Mesenchymal stem cell (in vitro differentiated cells and primary cell): Measurements from ENCODE around the gene BCDIN3D.

Experiments
- DNase-seq: peaks from one replicate; pipeline ENCODE4 v3.0.0-alpha.2; 2013
- H2AFZ ChIP-seq: one replicate; pipeline ENCODE4 v1.6.1; 2013; ENCODE audit warnings: low read depth, mild to moderate bottlenecking, control low read depth, inconsistent platforms, low read length, moderate library complexity
- H2AK5ac ChIP-seq: 2 replicates; pipeline ENCODE4 v1.6.1; 2013; ENCODE audit warnings: low read length, moderate library complexity, mild to moderate bottlenecking, inconsistent platforms; ENCODE audit not compliant: severe bottlenecking
- H2BK120ac ChIP-seq: one replicate; pipeline ENCODE4 v1.6.1; 2013; ENCODE audit warnings: low read depth, mild to moderate bottlenecking, inconsistent platforms, low read length, moderate library complexity
- H2BK12ac ChIP-seq, 2 experiments: one replicate each; pipeline ENCODE4 v1.6.1; 2013; ENCODE audit warnings: inconsistent platforms in 2 of 2, low read length in 2 of 2, mild to moderate bottlenecking in 2 of 2, moderate library complexity in 2 of 2, control low read depth in 1 of 2
- H2BK15ac ChIP-seq: one replicate; pipeline ENCODE4 v1.6.1; 2013; ENCODE audit warnings: mild to moderate bottlenecking, low read depth, inconsistent platforms; ENCODE audit not compliant: poor library complexity, severe bottlenecking
- H2BK5ac ChIP-seq: 2 replicates; pipeline ENCODE4 v1.6.1; 2013; ENCODE audit warnings: low read depth, mild to moderate bottlenecking, low read length, control low read depth, inconsistent platforms; ENCODE audit not compliant: poor library complexity, severe bottlenecking
- H3K14ac ChIP-seq, 2 experiments: one replicate each; pipeline ENCODE4 v1.6.1; 2013; ENCODE audit warnings: inconsistent platforms in 2 of 2, low read length in 2 of 2, control low read depth in 1 of 2, mild to moderate bottlenecking in 1 of 2, moderate library complexity in 1 of 2
- H3K18ac ChIP-seq, 2 experiments: one replicate each; pipeline ENCODE4 v1.6.1; 2013; ENCODE audit warnings: inconsistent platforms in 2 of 2, low read length in 2 of 2, control low read depth in 1 of 2, low read depth in 1 of 2, mild to moderate bottlenecking in 1 of 2
- H3K23ac ChIP-seq, 2 experiments: one replicate each; pipeline ENCODE4 v1.6.1; 2013; ENCODE audit warnings: inconsistent platforms in 2 of 2, low read length in 2 of 2, mild to moderate bottlenecking in 2 of 2, moderate library complexity in 2 of 2, control low read depth in 1 of 2
- H3K27ac ChIP-seq: 2 replicates; pipeline ENCODE4 v1.5.1; 2013; ENCODE audit warnings: mild to moderate bottlenecking, moderate library complexity, low read length, control low read depth, inconsistent platforms; ENCODE audit not compliant: poor library complexity, severe bottlenecking
- H3K27me3 ChIP-seq, 2 experiments: 2 replicates each; pipeline versions ENCODE4 v1.6.1 to v1.7.0; 2013; ENCODE audit warnings: low read length in 2 of 2, mild to moderate bottlenecking in 2 of 2, moderate library complexity in 2 of 2, control low read depth in 1 of 2, inconsistent platforms in 1 of 2; ENCODE audit not compliant: control insufficient read depth in 1 of 2, insufficient read depth in 1 of 2
- H3K36me3 ChIP-seq, 2 experiments: 2 replicates each; pipeline versions ENCODE4 v1.6.1 to v1.7.0; 2013; ENCODE audit warnings: low read length in 2 of 2, control low read depth in 1 of 2, inconsistent platforms in 1 of 2, low read depth in 1 of 2, mild to moderate bottlenecking in 1 of 2; ENCODE audit not compliant: insufficient read depth in 2 of 2, control insufficient read depth in 1 of 2
- H3K4ac ChIP-seq, 2 experiments: one replicate each; pipeline ENCODE4 v1.6.1; 2013; ENCODE audit warnings: inconsistent platforms in 2 of 2, low read length in 2 of 2, mild to moderate bottlenecking in 2 of 2, moderate library complexity in 2 of 2, control low read depth in 1 of 2, low read depth in 1 of 2
- H3K4me1 ChIP-seq: 2 replicates; pipeline ENCODE4 v1.6.1; 2013; ENCODE audit warnings: low read depth, low read length, control low read depth; ENCODE audit not compliant: control insufficient read depth, insufficient read depth
- H3K4me2 ChIP-seq: 2 replicates; pipeline ENCODE4 v1.6.1; 2013; ENCODE audit warnings: low read length, mild to moderate bottlenecking, inconsistent platforms; ENCODE audit not compliant: poor library complexity, severe bottlenecking
- H3K4me3 ChIP-seq, 2 experiments: 2 replicates each; pipeline versions ENCODE4 v1.5.1 to v1.7.0; 2013; ENCODE audit warnings: low read length in 2 of 2, mild to moderate bottlenecking in 2 of 2, control low read depth in 1 of 2, low read depth in 1 of 2; ENCODE audit not compliant: insufficient read depth in 1 of 2
- H3K79me1 ChIP-seq: replicated peaks from 2 replicates; pipeline ENCODE4 v1.6.1; 2013; ENCODE audit warnings: mild to moderate bottlenecking, control low read depth, low read length, inconsistent platforms; ENCODE audit not compliant: poor library complexity, severe bottlenecking
- H3K9ac ChIP-seq: 2 replicates; pipeline ENCODE4 v1.7.0; 2013; ENCODE audit warnings: mild to moderate bottlenecking, low read length, moderate library complexity
- H3K9me3 ChIP-seq: 2 replicates; pipeline ENCODE4 v1.7.0; 2013; ENCODE audit warnings: mild to moderate bottlenecking, low read length; ENCODE audit not compliant: control insufficient read depth
- H4K8ac ChIP-seq: one replicate; pipeline ENCODE4 v1.6.1; 2013; ENCODE audit warnings: inconsistent platforms, mild to moderate bottlenecking, low read length, moderate library complexity
- H4K91ac ChIP-seq: one replicate; pipeline ENCODE4 v1.6.1; 2013; ENCODE audit warnings: mild to moderate bottlenecking, low read length, inconsistent platforms
- WGBS: methylation state at CpG from one replicate; pipeline ENCODE4 v1.1.7; 2013; ENCODE audit warnings: mixed read lengths; 5-methylcytosine and 5-hydroxymethylcytosine counted together

The BCDIN3D gene

DNA sequence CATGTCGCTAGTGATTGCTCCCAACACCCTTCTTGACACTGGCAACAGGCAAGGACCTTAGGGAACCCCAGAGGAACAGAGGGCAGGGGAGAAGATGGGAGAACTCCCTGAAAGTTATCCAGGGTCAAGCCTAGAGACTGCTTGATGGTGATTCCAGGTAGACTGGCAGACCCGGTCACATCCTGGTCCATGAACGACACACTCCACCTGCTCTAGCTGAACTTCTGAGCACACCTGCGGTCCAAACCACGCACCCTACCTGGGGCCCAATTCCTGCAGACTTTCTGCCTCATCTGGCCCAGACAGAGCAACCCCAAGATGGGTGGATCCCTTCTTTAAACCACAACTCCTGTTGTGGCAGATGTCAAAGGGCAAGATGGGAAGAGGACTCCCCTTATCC, 48.9 kb downstream of the BCDIN3D start:
- H3K36me3 ChIP-seq: peaks cover 88 to 94% of the 10 kb centered on the region in 2 experiments
- no peak overlapping the region for H3K18ac ChIP-seq
- H2BK12ac ChIP-seq: peak overlapping the region in 1 of 2 experiments; percentile 43
- WGBS: 98% methylated on average over 5 of the region's 5 CpGs
- no peak overlapping the region for H2BK5ac ChIP-seq
- peaks cover 30% of the 10 kb centered on the region for H3K79me1 ChIP-seq
- H3K4me2 ChIP-seq: no peak overlapping the region
- no peaks in the 10 kb centered on the region for H3K27me3 ChIP-seq
- H2AK5ac ChIP-seq: no peak overlapping the region
- H3K9ac ChIP-seq: no peak overlapping the region
- H3K4ac ChIP-seq: no peak overlapping the region
- no peak overlapping the region for H3K4me3 ChIP-seq
- no peak overlapping the region for H2BK120ac ChIP-seq
- H3K9me3 ChIP-seq: no peaks in the 10 kb centered on the region
- H3K14ac ChIP-seq: no peak overlapping the region
- H2AFZ ChIP-seq: no peak overlapping the region
- H4K8ac ChIP-seq: no peak overlapping the region
- H4K91ac ChIP-seq: no peak overlapping the region
- H3K27ac ChIP-seq: no peak overlapping the region
- no peak overlapping the region for H3K23ac ChIP-seq
- no peak for DNase-seq
- H3K4me1 ChIP-seq: peaks cover 1% of the 10 kb centered on the region
- H2BK15ac ChIP-seq: no peak overlapping the region

DNA sequence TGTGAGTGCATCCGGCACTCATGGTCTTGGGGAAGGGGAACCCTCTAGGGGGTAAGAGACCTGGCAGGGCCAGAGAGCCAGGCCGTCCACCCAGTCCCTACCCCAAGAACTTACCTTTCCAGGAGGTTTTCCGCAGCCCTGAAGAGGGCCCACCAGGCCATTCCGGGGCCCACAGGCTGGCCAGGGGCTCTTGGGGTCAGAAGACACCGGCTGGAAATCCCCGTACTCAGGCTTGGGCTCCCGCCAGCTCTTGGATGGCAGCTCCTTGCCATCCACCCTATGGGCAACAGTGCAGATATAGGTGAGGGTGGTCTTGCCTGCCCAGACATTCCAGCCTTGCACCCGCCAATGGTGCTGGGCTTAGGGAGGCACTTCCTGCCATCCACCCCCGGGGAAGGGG, 49.3 kb downstream of the BCDIN3D start:
- no peak overlapping the region for H3K4me2 ChIP-seq
- H4K8ac ChIP-seq: no peak overlapping the region
- H3K9me3 ChIP-seq: no peaks in the 10 kb centered on the region
- no peak overlapping the region for H2AK5ac ChIP-seq
- peak overlapping the region in 1 of 2 experiments; percentile 43 for H2BK12ac ChIP-seq
- H2BK15ac ChIP-seq: no peak overlapping the region
- peaks cover 29% of the 10 kb centered on the region for H3K79me1 ChIP-seq
- H4K91ac ChIP-seq: no peak overlapping the region
- H3K36me3 ChIP-seq: peaks cover 85 to 90% of the 10 kb centered on the region in 2 experiments
- H3K18ac ChIP-seq: no peak overlapping the region
- no peak overlapping the region for H2AFZ ChIP-seq
- H3K27me3 ChIP-seq: no peaks in the 10 kb centered on the region
- H3K4ac ChIP-seq: no peak overlapping the region
- H2BK5ac ChIP-seq: no peak overlapping the region
- 100% methylated on average over 9 of the region's 9 CpGs for WGBS
- no peak overlapping the region for H2BK120ac ChIP-seq
- H3K4me1 ChIP-seq: peaks cover 1% of the 10 kb centered on the region
- H3K4me3 ChIP-seq: no peak overlapping the region
- no peak overlapping the region for H3K14ac ChIP-seq
- no peak overlapping the region for H3K9ac ChIP-seq
- no peak overlapping the region for H3K27ac ChIP-seq
- DNase-seq: no peak
- no peak overlapping the region for H3K23ac ChIP-seq

DNA sequence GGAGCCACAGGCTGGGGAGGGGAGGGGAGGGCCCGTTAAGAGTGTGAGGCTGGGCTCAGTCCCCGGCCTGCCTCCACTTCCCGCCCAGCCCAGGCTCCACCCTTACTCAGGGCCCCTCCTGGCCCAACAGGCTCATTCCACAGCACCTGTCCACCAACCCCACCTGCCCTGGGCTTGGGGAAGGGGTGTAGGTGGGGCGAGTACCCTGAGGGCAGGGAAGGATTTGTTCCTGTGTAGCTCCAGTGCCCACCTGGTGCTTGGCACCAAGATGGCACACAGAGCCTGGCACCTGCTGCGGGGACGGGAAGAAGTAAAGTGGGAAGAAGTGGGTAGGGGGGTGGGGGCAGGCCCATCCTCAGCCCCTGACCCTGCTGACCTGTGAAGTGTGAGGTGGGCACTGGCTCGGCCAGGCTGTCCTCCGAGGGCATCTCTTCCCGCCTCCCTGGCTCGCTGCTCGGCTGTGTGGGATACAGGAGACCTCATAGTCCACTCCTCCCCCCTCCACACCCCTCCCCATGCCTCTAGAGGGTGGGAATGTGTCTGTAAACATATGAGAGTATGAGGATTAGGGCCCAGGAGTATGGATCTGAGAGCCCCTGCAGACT, 49.8 kb downstream of the BCDIN3D start:
- H3K9me3 ChIP-seq: no peaks in the 10 kb centered on the region
- no peak overlapping the region for H2AFZ ChIP-seq
- peak overlapping the region in 1 of 2 experiments; percentile 26 for H3K4me3 ChIP-seq
- H2BK15ac ChIP-seq: no peak overlapping the region
- H3K9ac ChIP-seq: no peak overlapping the region
- no peak overlapping the region for H3K4ac ChIP-seq
- H3K14ac ChIP-seq: peak overlapping the region in 1 of 2 experiments; percentile 32
- H2BK12ac ChIP-seq: no peak overlapping the region
- H3K27ac ChIP-seq: no peak overlapping the region
- peak overlapping the region in 1 of 2 experiments; percentile 14 for H3K18ac ChIP-seq
- DNase-seq: no peak
- no peak overlapping the region for H3K4me2 ChIP-seq
- H3K23ac ChIP-seq: no peak overlapping the region
- no peak overlapping the region for H4K91ac ChIP-seq
- H2BK120ac ChIP-seq: no peak overlapping the region
- WGBS: 93% methylated on average over 3 of the region's 11 CpGs
- no peak overlapping the region for H4K8ac ChIP-seq
- H3K79me1 ChIP-seq: peaks cover 26% of the 10 kb centered on the region
- H3K36me3 ChIP-seq: peaks cover 80 to 85% of the 10 kb centered on the region in 2 experiments
- no peak overlapping the region for H2AK5ac ChIP-seq
- H3K4me1 ChIP-seq: peaks cover 1% of the 10 kb centered on the region
- H3K27me3 ChIP-seq: no peaks in the 10 kb centered on the region
- no peak overlapping the region for H2BK5ac ChIP-seq

DNA sequence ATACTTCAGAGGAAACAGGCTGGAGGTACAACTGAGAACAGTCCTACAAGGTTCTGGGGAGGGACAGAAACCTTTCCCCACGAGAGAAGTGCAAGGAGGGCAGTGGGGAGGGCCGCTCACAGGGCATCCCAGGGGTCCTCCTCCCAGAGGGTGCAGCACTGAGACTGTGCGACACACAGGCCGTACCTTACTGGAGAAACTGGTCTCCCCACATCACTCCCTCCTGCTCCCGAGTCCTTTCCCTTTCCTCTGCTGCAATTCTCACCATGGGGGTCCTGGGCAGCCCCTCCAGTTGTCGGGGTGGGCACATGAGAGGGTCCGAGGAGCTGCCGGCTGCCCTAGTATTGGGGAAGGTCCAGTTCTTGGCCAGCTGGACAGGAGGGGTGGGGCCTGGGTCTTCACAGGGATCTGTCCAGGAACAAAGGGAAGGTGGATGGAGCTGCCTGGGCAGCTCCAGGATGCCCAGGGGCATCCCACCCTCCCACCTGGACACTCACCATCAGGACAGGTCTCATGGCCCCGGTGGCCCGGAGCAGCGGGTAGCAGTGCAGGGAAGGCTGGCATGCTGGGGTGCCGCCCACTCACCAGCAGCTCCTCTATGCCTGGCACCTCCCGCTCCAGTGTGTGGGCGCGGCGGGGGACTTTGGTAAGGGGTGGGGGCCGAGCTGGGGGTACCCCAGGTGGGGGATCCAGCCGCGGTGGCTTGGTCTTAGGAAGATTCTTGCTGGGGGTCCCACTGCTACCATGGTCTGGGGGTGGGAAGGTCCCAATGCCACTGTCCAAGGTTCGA, 50.5 kb downstream of the BCDIN3D start:
- Histone ChIP-seq H4K8ac (no peak overlapping the region), H4K91ac (peak overlapping the region; percentile 50), H2BK15ac (no peak overlapping the region), H3K18ac (no peak overlapping the region), H3K4me2 (no peak overlapping the region), H3K79me1 (peaks cover 26% of the 10 kb centered on the region), H2AFZ (no peak overlapping the region), H2BK120ac (no peak overlapping the region), H2AK5ac (no peak overlapping the region), H3K9ac (no peak overlapping the region), H3K9me3 (peaks cover 3% of the 10 kb centered on the region), H3K4me1 (peaks cover 1% of the 10 kb centered on the region), H3K14ac (no peak overlapping the region), H3K36me3 (peaks cover 73 to 85% of the 10 kb centered on the region in 2 experiments), H3K23ac (no peak overlapping the region), H3K27ac (no peak overlapping the region), H3K27me3 (no peaks in the 10 kb centered on the region), H2BK5ac (no peak overlapping the region), H2BK12ac (no peak overlapping the region), H3K4me3 (no peak overlapping the region), H3K4ac (no peak overlapping the region)
- no peak for DNase-seq
- WGBS: 97% methylated on average over 19 of the region's 20 CpGs
